ENCODE results near the gene SPRYD7.

DNA sequence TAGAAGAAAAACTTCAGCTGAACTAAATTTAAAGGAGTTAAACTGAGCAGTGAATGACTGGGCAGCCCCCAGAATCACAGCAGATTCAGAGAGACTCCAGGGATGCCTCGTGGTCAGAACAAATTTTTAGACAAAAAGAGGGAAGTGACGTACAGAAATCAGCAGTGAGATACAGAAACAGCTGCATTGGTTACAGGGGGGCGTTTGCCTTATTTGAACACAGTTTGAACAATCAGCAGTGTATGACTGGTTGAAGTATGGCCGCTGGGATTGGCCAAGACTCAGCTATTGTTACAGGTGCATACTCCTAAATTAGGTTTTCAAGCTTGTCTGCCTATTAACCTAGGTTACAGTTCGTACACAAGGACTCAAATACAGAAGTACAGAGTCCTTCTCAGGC is 2.2 kb upstream of the SPRYD7 start:
- TF ChIP-seq, protein P1, sequence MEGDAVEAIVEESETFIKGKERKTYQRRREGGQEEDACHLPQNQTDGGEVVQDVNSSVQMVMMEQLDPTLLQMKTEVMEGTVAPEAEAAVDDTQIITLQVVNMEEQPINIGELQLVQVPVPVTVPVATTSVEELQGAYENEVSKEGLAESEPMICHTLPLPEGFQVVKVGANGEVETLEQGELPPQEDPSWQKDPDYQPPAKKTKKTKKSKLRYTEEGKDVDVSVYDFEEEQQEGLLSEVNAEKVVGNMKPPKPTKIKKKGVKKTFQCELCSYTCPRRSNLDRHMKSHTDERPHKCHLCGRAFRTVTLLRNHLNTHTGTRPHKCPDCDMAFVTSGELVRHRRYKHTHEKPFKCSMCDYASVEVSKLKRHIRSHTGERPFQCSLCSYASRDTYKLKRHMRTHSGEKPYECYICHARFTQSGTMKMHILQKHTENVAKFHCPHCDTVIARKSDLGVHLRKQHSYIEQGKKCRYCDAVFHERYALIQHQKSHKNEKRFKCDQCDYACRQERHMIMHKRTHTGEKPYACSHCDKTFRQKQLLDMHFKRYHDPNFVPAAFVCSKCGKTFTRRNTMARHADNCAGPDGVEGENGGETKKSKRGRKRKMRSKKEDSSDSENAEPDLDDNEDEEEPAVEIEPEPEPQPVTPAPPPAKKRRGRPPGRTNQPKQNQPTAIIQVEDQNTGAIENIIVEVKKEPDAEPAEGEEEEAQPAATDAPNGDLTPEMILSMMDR (IDR thresholded peaks at IDR 0.05): no peak
- no peak for TF ChIP-seq POLR2AphosphoS5 (IDR thresholded peaks at IDR 0.05)

All from stomach (tissue), 4 donors.